NOMO-1 (cell line): ENCODE data around the gene ASF1A.
"Not testable (repeated sequence)": the region's sequence is repeated elsewhere in the genome, so short reads cannot be mapped to it uniquely, and the experiment has no call there.

ENCODE experiments used
- DNase-seq, 2 experiments: peaks; one replicate each; lab custom pipeline; 2025; ENCODE audit not compliant: unreplicated experiment in 2 of 2; lab: John Stamatoyannopoulos, UW

Gene ASF1A

GRCh38 chr6:118893807-118894424 lies at the start of gene ASF1A:
TSS of gene ASF1A (plus strand) at chr6:118894152. CDS start at chr6:118894414, 262 bp downstream.
- peak; percentile 95 to 97 for DNase-seq

DNA sequence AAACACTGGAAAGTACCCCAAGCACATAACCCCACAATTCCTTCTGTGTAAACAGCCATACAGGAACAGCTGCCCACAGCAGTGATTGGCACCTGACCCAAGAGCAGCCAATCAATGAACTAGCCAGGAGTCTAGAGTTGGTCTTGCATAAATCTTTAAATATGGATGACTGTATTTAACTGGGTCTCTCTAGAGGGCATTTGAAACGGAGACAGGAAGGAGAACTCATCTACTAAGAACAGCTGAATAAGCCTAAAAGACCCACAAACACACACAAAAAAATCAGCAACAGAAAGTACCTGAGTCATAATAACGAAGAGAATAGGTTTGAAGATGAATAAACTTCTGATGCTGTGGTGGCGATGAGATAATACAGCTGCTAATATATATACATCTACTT lies 49.0 kb upstream of the ASF1A start:
- DNase-seq: no peak

GRCh38 chr6:118853408-118853807 lies 40.5 kb upstream of the ASF1A start:
- no peak for DNase-seq

GRCh38 chr6:118856301-118856700 lies 37.7 kb upstream of the ASF1A start:
- DNase-seq: no peak

DNA sequence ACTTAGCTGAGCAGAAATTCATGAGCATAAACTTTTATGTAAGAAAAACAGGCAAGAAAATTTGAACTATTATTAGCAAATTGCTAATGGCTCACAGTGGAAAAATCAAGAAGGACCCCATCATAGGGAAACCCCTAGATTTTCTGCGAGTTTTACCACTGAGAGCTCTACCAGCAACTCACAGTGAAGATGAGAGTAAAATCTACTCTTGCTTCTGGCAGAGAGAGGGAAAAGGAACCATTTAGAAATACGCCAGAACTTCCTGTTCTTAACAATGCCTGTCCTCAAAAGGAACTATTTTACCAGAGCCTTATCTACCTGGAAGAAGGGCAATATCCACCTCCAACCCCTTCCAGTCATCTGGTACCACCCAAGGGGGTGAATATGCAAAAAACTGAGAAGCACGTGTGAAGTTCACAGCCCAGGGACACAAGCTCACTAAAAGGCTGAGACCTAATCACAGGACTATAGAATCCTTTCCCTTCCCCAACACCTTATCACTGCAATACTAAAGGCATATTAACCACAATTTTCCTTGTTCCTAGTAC lies 34.4 kb upstream of the ASF1A start:
- peak in 1 of 2 experiments; percentile 38 for DNase-seq

DNA sequence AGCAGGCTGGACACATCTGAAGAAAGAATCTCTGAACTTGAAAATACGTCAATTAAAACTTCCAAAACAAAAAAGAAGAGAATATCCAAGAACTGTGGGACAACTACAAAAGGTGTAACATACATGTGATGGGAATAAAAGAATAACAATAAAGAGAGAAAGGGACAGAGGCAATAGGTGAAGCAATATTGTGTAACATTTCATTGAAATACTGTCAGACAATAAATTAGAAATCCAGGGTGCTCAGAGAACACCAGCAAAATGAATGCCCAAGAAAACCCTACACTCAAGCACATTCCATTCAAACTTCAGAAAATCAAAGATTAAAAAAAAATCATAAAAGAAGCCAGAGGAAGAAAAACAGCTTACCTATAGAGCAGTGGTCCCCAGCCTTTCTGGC lies 33.6 kb upstream of the ASF1A start:
- no peak for DNase-seq

GRCh38 chr6:118860880-118861279 lies 33.1 kb upstream of the ASF1A start:
- no peak for DNase-seq

- no peak for DNase-seq
Measured at GRCh38 chr6:118862443-118862842, 31.5 kb upstream of the ASF1A start.

- DNase-seq: no peak
Measured at GRCh38 chr6:118864341-118865099, 29.4 kb upstream of the ASF1A start.

GRCh38 chr6:118865100-118865391 lies 28.9 kb upstream of the ASF1A start:
- DNase-seq: no peak

GRCh38 chr6:118867181-118867580 lies 26.8 kb upstream of the ASF1A start:
- no peak for DNase-seq

DNA sequence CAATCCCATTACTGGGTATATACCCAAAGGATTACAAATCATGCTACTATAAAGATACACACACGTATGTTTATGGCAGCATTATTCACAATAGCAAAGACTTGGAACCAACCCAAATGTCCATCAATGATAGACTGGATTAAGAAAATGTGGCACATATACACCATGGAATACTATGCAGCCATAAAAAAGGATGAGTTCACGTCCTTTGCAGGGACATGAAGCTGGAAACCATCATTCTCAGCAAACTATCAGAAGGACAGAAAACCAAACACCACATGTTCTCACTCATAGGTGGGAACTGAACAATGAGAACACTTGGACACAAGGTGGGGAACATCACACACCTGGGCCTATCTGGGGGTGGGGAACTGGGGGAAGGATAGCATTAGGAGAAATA lies 25.1 kb upstream of the ASF1A start:
- DNase-seq: not testable (repeated sequence)

GRCh38 chr6:118869350-118869749 lies 24.6 kb upstream of the ASF1A start:
- no peak for DNase-seq

DNA sequence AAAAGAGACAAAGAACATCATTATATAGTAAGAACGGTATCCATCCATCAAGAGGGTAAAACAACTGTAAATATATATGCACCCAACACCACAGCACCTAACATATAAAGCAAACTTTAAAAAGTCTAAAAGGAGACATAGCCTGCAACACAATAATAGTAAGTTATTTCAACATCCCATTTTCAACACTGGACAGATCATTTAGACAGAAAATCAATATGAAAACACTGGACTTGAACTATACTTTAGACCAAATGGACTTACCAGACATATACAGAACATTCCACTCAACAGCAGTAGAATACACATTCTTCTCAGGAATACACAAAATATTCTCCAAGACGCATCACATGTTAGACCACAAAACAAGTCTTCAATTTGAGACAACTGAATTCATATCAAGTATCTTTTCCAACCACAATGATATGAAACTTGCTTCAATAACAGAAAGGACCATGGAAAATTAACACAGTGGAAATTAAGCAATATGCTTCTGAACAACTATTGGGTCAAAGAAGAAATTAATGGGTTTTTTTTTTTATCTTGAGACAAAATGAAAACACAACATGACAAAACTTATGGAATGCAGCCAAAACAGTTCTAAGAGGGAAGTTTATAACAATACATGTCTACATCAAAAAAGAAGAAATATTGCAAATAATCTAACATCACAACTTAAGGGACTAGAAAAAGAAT lies 23.9 kb upstream of the ASF1A start:
- DNase-seq: no peak

DNA sequence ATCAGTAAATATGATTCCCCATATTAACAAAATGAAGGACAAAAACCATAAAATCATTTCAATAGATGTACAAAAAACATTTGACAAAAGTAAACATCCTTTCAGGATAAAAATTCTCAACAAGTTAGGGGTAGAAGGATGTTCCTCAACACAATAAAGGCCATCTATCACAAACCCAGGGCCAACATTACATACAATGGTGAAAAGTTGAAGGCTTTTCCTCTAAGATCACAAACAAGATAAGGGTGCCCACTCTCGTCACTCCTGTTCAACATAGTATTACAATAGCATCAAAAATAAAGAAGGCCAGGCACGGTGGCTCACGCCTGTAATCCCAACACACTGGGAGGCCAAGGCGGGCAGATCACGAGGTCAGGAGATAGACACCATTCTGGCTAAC lies 22.6 kb upstream of the ASF1A start:
- DNase-seq: no peak

DNA sequence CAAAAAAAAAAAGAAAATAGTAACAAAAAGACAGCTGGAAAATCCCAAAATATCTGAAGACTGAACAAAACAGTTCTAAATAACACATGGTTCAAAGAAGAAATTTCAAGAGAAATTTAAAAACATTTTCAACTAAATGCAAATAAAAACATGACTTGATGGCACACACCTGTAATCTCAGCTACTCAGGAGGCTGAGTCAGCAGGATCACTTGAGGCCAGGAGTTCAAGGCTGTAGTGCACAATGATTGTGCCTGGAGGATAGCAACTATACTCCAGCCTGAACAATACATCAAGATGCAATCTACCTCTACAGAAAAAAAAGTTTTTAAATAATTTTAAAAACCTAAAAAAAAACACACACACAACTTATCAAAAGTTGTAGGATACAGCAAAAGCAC lies 21.6 kb upstream of the ASF1A start:
- DNase-seq: no peak

GRCh38 chr6:118872726-118873125 lies 21.2 kb upstream of the ASF1A start:
- DNase-seq: no peak

- DNase-seq: no peak
Measured at GRCh38 chr6:118873239-118873638, 20.7 kb upstream of the ASF1A start.

DNA sequence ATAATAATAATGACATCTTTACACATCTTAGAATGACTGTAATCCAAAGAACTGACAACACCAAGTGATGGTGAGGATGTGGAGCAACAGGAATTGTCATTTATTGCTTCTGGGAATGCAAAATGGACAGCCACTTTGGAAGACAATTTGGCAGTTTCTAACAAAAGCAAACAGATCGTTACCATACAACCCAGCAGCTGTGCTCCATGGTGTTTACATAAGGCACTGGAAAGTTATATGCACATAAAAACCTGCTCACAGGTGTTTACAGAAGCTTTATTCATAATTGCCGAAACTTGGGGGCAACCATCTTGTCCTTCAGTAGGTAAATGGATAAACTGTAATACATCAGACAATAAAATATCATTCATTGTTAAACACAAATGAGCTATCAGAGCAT lies 18.3 kb upstream of the ASF1A start:
- no peak for DNase-seq

GRCh38 chr6:118876198-118876597 lies 17.8 kb upstream of the ASF1A start:
- no peak for DNase-seq

GRCh38 chr6:118876814-118877213 lies 17.1 kb upstream of the ASF1A start:
- DNase-seq: no peak

DNA sequence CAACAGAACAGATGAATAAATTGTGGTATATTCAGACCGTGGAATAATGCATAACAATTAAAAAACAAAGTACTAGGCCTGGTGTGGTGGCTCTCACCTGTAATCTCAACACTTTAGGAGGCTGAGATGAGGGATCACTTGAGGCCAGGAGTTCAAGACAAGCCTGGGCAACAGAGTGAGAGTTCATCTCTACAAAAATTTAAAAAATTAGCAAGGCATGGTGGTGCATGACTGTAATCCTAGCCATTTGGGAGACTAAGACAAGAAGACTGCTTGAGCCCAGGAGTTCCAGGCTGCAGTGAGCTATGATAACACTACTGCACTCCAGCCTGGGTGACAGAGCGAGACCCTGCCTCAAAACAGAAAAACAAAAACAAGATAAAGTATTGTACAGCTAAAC lies 16.1 kb upstream of the ASF1A start:
- DNase-seq: no peak
